Natural killer cell (primary cell): ENCODE measurements around the gene CROCC2. TPM values are rescaled to one million over a fixed set of nuclear protein-coding genes. Genes with fewer than 3 reads are reported as not detected.

Experiments used
- ATAC-seq, 3 donors: fragments of 150-1000 bp in 2 of 3; fragments of 200-7000 bp in 1 of 3; cut with Tn5 transposase; 1 replicate in 1 of 3; 2 replicates in 2 of 3; pipeline ENCODE4 v1.10.0; 2021; ENCODE audit warnings: mild to moderate bottlenecking in 2 of 3, moderate library complexity in 2 of 3
- DNase-seq, 2 donors: peaks; one replicate each; pipeline versions ENCODE4 v3.0.0 to v3.0.0-alpha.2; 2013 to 2021; ENCODE audit warnings: mixed read lengths in 1 of 2
- H3K27ac ChIP-seq: one replicate; pipeline ENCODE4 v1.5.1; 2013; ENCODE audit warnings: mild to moderate bottlenecking, low read length
- H3K27me3 ChIP-seq: one replicate; pipeline ENCODE4 v1.6.1; 2013; ENCODE audit warnings: low read length; ENCODE audit not compliant: control insufficient read depth, insufficient read depth
- H3K36me3 ChIP-seq: one replicate; pipeline ENCODE4 v1.6.1; 2013; ENCODE audit warnings: low read length; ENCODE audit not compliant: control insufficient read depth, insufficient read depth
- H3K4me1 ChIP-seq: one replicate; pipeline ENCODE4 v1.6.1; 2013; ENCODE audit warnings: low read length; ENCODE audit not compliant: control insufficient read depth, insufficient read depth
- H3K4me3 ChIP-seq: one replicate; pipeline ENCODE4 v1.5.1; 2013; ENCODE audit warnings: low read length
- H3K9me3 ChIP-seq: one replicate; pipeline ENCODE4 v1.6.1; 2013; ENCODE audit warnings: low read length; ENCODE audit not compliant: control insufficient read depth, insufficient read depth
- H3K27ac Mint-ChIP-seq, 2 donors: one replicate each; pipeline ENCODE4 v1.8.0; 2022; ENCODE audit warnings: mild to moderate bottlenecking in 2 of 2, mixed read lengths in 2 of 2, moderate library complexity in 1 of 2
- H3K27me3 Mint-ChIP-seq, 2 donors: one replicate each; pipeline ENCODE4 v1.8.0; 2022; ENCODE audit warnings: low read depth in 2 of 2, mixed read lengths in 2 of 2
- H3K36me3 Mint-ChIP-seq: one replicate; pipeline ENCODE4 v1.8.0; 2022; ENCODE audit warnings: mixed read lengths
- H3K4me1 Mint-ChIP-seq, 2 donors: one replicate each; pipeline ENCODE4 v1.8.0; 2022; ENCODE audit warnings: mixed read lengths in 2 of 2
- H3K4me3 Mint-ChIP-seq: one replicate; pipeline ENCODE4 v1.8.0; 2022; ENCODE audit warnings: mild to moderate bottlenecking, moderate library complexity, mixed read lengths
- H3K9me3 Mint-ChIP-seq, 2 donors: one replicate each; pipeline ENCODE4 v1.8.0; 2022; ENCODE audit warnings: mixed read lengths in 2 of 2
- WGBS: methylation state at CpG from one replicate; pipeline ENCODE4 v1.1.7; 2013; ENCODE audit warnings: missing lambda C conversion rate; ENCODE audit not compliant: insufficient coverage; 5-methylcytosine and 5-hydroxymethylcytosine counted together
- intact Hi-C: fragments of 100-400 bp; cut with micrococcal nuclease; formaldehyde crosslinking; loops from one replicate; pipeline ENCODE4 v1.14.2; 2022
- total RNA-seq, 4 donors: library from RNA; stranded (reverse); fragments of 120-200 nt in 1 of 4; gene quantifications; one replicate each; pipeline versions ENCODE4 v1.2.3 to v1.2.4, GENCODE V29; 2013 to 2022
- TF ChIP-seq, protein P1 (sequence below): fragments of 200-600 bp; IDR thresholded peaks from one replicate; pipeline ENCODE4 v1.8.0; 2022; ENCODE audit warnings: antibody characterized with exemption

The CROCC2 gene
- total RNA-seq, 3 donors from 2014 or later (not counting 1 experiment from before 2014, with no cell fraction given), result 0.14 TPM; not detected in 2

DNA sequence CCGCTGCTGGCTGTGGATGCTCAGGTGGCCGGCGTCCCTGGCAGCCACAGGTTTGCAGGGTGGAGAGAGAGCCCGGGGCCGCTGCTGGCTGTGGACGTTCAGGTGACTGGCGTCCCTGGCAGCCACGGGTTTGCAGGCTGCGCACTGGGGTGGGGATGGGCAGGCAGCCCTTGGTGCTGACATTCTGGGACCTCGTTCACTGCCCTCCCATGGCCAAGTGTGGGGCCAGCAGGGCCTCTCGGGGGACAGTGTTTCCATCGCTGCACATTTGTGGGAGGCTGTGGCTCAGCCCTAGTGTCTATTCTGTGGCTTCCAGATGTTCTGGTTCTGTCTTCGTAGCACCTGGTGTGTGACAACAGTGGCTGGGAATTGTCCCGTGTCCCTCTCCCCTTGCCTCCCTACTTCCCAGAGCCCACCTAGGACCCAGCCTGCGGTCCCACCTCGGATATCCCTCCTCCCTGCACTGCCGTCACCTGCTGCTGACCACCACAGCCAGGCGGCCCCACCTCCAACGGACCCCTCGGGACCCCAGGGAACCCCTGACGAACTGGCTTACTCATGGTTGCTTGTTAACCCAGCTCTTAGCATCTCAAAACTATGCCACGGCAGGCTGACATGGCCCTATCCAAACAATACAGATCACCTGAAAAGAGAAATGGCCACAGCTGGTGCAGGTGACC lies 915 bp downstream of the CROCC2 start:
- Histone ChIP-seq H3K4me1 (no peaks in the 10 kb centered on the region), H3K9me3 (no peaks in the 10 kb centered on the region), H3K27me3 (no peaks in the 10 kb centered on the region), H3K4me3 (no peak overlapping the region), H3K27ac (no peak overlapping the region), H3K36me3 (no peaks in the 10 kb centered on the region)
- Mint-ChIP-seq H3K4me1 (no peaks in the 10 kb centered on the region), H3K27me3 (peaks cover 0 to under 1% of the 10 kb centered on the region in 2 donors), H3K9me3 (no peaks in the 10 kb centered on the region), H3K27ac (no peak overlapping the region), H3K4me3 (no peak overlapping the region), H3K36me3 (no peaks in the 10 kb centered on the region)
- intact Hi-C loops, result no loop called here
- 82% methylated on average over 22 of the region's 22 CpGs for WGBS
- no peak for DNase-seq
- TF ChIP-seq, protein P1, sequence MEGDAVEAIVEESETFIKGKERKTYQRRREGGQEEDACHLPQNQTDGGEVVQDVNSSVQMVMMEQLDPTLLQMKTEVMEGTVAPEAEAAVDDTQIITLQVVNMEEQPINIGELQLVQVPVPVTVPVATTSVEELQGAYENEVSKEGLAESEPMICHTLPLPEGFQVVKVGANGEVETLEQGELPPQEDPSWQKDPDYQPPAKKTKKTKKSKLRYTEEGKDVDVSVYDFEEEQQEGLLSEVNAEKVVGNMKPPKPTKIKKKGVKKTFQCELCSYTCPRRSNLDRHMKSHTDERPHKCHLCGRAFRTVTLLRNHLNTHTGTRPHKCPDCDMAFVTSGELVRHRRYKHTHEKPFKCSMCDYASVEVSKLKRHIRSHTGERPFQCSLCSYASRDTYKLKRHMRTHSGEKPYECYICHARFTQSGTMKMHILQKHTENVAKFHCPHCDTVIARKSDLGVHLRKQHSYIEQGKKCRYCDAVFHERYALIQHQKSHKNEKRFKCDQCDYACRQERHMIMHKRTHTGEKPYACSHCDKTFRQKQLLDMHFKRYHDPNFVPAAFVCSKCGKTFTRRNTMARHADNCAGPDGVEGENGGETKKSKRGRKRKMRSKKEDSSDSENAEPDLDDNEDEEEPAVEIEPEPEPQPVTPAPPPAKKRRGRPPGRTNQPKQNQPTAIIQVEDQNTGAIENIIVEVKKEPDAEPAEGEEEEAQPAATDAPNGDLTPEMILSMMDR, result no peak
- ATAC-seq, result no peak

DNA sequence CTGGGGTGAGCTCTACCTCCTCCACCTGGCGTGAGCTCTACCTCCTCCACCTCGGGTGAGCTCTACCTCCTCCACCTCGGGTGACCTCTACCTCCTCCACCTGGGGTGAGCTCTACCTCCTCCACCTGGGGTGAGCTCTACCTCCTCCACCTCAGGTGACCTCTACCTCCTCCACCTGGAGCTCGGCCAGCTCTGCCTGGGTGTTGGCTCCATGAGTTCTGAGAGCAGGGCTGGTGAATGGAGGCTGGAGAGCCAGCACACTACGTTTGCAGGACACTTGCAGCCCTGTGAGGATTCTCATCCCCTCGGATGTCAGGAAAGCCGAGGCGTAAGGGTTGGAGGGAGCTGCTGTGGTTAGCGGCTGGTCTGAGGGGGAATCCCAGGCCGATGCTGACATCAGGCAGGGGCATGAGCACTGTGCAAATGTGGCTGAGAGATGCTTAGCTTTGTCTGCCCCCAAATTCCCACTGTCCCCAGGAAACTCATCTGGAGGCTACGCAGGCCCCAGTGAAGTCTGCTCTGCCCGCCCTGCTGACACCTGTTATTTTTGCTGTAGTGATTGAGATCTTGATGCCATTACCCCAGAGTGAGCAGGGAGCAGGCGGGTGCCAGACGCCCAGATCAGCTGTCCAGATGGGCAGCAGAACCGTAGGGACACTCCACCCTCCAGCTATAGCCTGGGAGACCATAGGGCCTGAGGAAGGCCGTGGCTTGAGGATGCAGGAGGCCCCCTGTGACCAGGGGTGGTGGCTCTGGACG lies 3.3 kb downstream of the CROCC2 start:
- Histone ChIP-seq H3K27ac (no peak overlapping the region), H3K36me3 (no peaks in the 10 kb centered on the region), H3K9me3 (no peaks in the 10 kb centered on the region), H3K27me3 (no peaks in the 10 kb centered on the region), H3K4me3 (no peak overlapping the region), H3K4me1 (no peaks in the 10 kb centered on the region)
- no peak for DNase-seq
- ATAC-seq, result no peak
- Mint-ChIP-seq H3K4me3 (no peak overlapping the region), H3K36me3 (no peaks in the 10 kb centered on the region), H3K4me1 (no peaks in the 10 kb centered on the region), H3K9me3 (no peaks in the 10 kb centered on the region), H3K27me3 (peaks cover 0 to 4% of the 10 kb centered on the region in 2 donors), H3K27ac (no peak overlapping the region)
- TF ChIP-seq, protein P1, result no peak
- intact Hi-C loops, result no loop called here
- 84% methylated on average over 17 of the region's 17 CpGs for WGBS

DNA sequence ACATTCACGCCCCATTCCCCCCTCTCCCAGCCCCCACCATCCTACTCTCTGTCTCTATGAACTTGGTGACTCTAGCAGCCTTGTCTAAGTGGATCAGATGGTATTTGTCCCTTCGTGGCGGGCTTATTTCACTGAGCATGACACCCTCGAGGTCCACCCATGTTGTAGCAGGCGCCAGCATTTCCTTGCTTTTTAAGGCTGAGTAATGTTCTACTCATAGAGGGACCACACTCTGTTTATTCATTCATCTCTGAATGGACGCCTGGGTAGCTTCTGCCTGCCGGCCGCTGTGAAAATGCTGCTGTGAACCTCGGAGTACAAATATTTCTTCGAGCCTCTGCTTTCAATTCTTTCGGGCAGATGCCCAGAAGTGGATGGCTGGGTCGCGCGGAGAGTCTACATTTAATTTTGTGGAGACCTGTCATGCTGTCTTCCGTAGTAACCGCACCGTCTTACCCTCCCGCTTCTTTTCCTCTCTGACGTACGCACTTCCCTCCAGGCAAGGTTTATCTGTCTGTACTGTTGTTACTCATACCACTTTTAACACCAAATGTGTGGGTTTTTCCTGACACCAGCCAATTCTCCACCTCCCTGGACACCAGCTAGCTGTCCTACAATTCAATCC lies 5.6 kb downstream of the CROCC2 start:
- Histone ChIP-seq H3K4me1 (no peaks in the 10 kb centered on the region), H3K27ac (no peak overlapping the region), H3K36me3 (no peaks in the 10 kb centered on the region), H3K4me3 (no peak overlapping the region), H3K9me3 (no peaks in the 10 kb centered on the region), H3K27me3 (peaks cover 2% of the 10 kb centered on the region)
- intact Hi-C loops, result no loop called here
- Mint-ChIP-seq H3K27me3 (peaks cover 0 to 6% of the 10 kb centered on the region in 2 donors), H3K9me3 (no peaks in the 10 kb centered on the region), H3K4me3 (no peak overlapping the region), H3K27ac (no peak overlapping the region), H3K4me1 (no peaks in the 10 kb centered on the region), H3K36me3 (no peaks in the 10 kb centered on the region)
- no peak for DNase-seq
- TF ChIP-seq, protein P1, result no peak
- 71% methylated on average over 19 of the region's 20 CpGs for WGBS
- no peak for ATAC-seq
